ENCODE data around the gene SEPTIN14. TPM values are rescaled to one million over a fixed set of nuclear protein-coding genes. Genes with fewer than 3 reads are reported as not detected.

The SEPTIN14 gene
- total and polyA plus RNA-seq, 2 of the 13 experiments (the other 11 are each of a cell fraction or from before 2014, with no cell fraction given): not detected

GRCh38 chr7:55774327-55775050 is 88.1 kb downstream of the SEPTIN14 start (continued):
- TF ChIP-seq ZNF280D (CRISPR knock-in tag; IDR thresholded peaks at IDR 0.05) (no peak), CENPBD1 (CRISPR knock-in tag; IDR thresholded peaks at IDR 0.05; ENCODE audit: borderline replicate concordance, low read depth) (no peak), ZNF616 (CRISPR knock-in tag; IDR thresholded peaks at IDR 0.05; ENCODE audit: low read depth) (no peak), HNRNPL (IDR thresholded peaks at IDR 0.05; ENCODE audit: low read depth, low read length) (peak; percentile 68; the same call in 1 of the 2 replicates), IKZF5 (CRISPR knock-in tag; IDR thresholded peaks at IDR 0.05) (no peak), GATAD2A (CRISPR knock-in tag; IDR thresholded peaks at IDR 0.05) (0 out of 2 replicates have a peak, but pooled peaks have one; percentile 16), ZNF83 (CRISPR knock-in tag; IDR thresholded peaks at IDR 0.05; ENCODE audit: borderline replicate concordance) (no peak), PAXIP1 (CRISPR knock-in tag; conservative IDR thresholded peaks at IDR 0.05) (no peak), HIC2 (CRISPR knock-in tag; IDR thresholded peaks at IDR 0.05; ENCODE audit: low read depth) (peak; percentile 29; the same call in 1 of the 2 replicates)
